ENCODE data around the gene BLVRA.

The BLVRA gene

GRCh38 chr7:43838201-43838658 lies 79.8 kb downstream of the BLVRA start:
- TF ChIP-seq CTCF (conservative IDR thresholded peaks at IDR 0.05; ENCODE audit: low read depth, low read length): no peak
- DNase-seq (ENCODE audit: low read depth): no peak
- peak overlapping the region; percentile 52 for H3K4me3 ChIP-seq (ENCODE audit: low read depth, low read length)

GRCh38 chr7:43843296-43843695 lies 84.8 kb downstream of the BLVRA start:
- TF ChIP-seq CTCF (conservative IDR thresholded peaks at IDR 0.05; ENCODE audit: low read depth, low read length): no peak
- H3K4me3 ChIP-seq (ENCODE audit: low read depth, low read length): no peak overlapping the region
- DNase-seq (ENCODE audit: low read depth): no peak

GRCh38 chr7:43844257-43844656 lies 85.8 kb downstream of the BLVRA start:
- no peak for TF ChIP-seq CTCF (conservative IDR thresholded peaks at IDR 0.05; ENCODE audit: low read depth, low read length)
- H3K4me3 ChIP-seq (ENCODE audit: low read depth, low read length): no peak overlapping the region
- no peak for DNase-seq (ENCODE audit: low read depth)

- H3K4me3 ChIP-seq (ENCODE audit: low read depth, low read length): no peak overlapping the region
- DNase-seq (ENCODE audit: low read depth): no peak
- TF ChIP-seq CTCF (conservative IDR thresholded peaks at IDR 0.05; ENCODE audit: low read depth, low read length): no peak
These were observed 86.2 kb downstream of the BLVRA start for GRCh38 chr7:43844662-43845061.

- TF ChIP-seq CTCF (conservative IDR thresholded peaks at IDR 0.05; ENCODE audit: low read depth, low read length): no peak
- DNase-seq (ENCODE audit: low read depth): no peak
These were observed 89.0 kb downstream of the BLVRA start for GRCh38 chr7:43847496-43847895.

GRCh38 chr7:43849047-43849446 lies 90.6 kb downstream of the BLVRA start:
- H3K4me3 ChIP-seq (ENCODE audit: low read depth, low read length): no peak overlapping the region
- no peak for DNase-seq (ENCODE audit: low read depth)
- no peak for TF ChIP-seq CTCF (conservative IDR thresholded peaks at IDR 0.05; ENCODE audit: low read depth, low read length)

More at GRCh38 chr7:43847496-43847895, 89.0 kb downstream of the BLVRA start:
- no peak overlapping the region for H3K4me3 ChIP-seq (ENCODE audit: low read depth, low read length)

- no peak overlapping the region for H3K4me3 ChIP-seq (ENCODE audit: low read depth, low read length)
- no peak for DNase-seq (ENCODE audit: low read depth)
- no peak for TF ChIP-seq CTCF (conservative IDR thresholded peaks at IDR 0.05; ENCODE audit: low read depth, low read length)
These were observed 92.1 kb downstream of the BLVRA start for GRCh38 chr7:43850348-43851116.
